Measurements from ENCODE around the gene MMP24OS.
A peak's percentile ranks its signal among the peaks of the same experiment; 100 is the strongest.

MMP24OS gene

GRCh38 chr20:35275741-35276251, 2.1 kb downstream of the MMP24OS start:
- no peak for TF ChIP-seq Cebpa-rat (IDR thresholded peaks at IDR 0.05)
- Histone ChIP-seq H3K27ac (peak overlapping the region in 7 of 11 experiments; percentile 87 to 96 (median 91); a peak in 6 of 22 replicates), H4K20me1 (peaks cover 12 to 74% (median 46%) of the 10 kb centered on the region in 11 experiments; a peak in 19 of 22 replicates), H3K9me3 (replicated peaks in 1 of 11) (no peaks in the 10 kb centered on the region), H3K36me3 (peaks cover 44 to 81% (median 68%) of the 10 kb centered on the region in 11 experiments), H3K4me2 (peak overlapping the region in 8 of 11 experiments; percentile 89 to 100 (median 97); a peak in 12 of 22 replicates), H3K4me3 (peak overlapping the region in 3 of 10 experiments; percentile 11 to 95 (median 89); a peak in 2 of 20 replicates), H3K4me1 (peaks cover 12 to 36% (median 21%) of the 10 kb centered on the region in 10 experiments), H3K27me3 (no peaks in the 10 kb centered on the region), H3K9ac (peak overlapping the region; percentile 88 to 97 (median 93); a peak in 16 of 22 replicates)

- Histone ChIP-seq H3K27me3 (no peaks in the 10 kb centered on the region), H3K27ac (no peak overlapping the region), H4K20me1 (peaks cover 9 to 70% (median 44%) of the 10 kb centered on the region in 11 experiments; a peak in 17 of 22 replicates), H3K4me1 (peaks cover 12 to 25% (median 21%) of the 10 kb centered on the region in 10 experiments), H3K4me3 (no peak overlapping the region), H3K36me3 (peaks cover 30 to 81% (median 55%) of the 10 kb centered on the region in 11 experiments), H3K9ac (0 out of 22 replicates have a peak overlapping the region, but pooled peaks of 2 of the 11 experiments have one; percentile 8 to 94), H3K4me2 (no peak overlapping the region), H3K9me3 (replicated peaks in 1 of 11) (no peaks in the 10 kb centered on the region)
- no peak for TF ChIP-seq Cebpa-rat (IDR thresholded peaks at IDR 0.05)
These were observed 3.5 kb downstream of the MMP24OS start for GRCh38 chr20:35274172-35275092.

- Histone ChIP-seq H3K4me2 (no peak overlapping the region), H3K27me3 (no peaks in the 10 kb centered on the region), H3K36me3 (peaks cover 22 to 76% (median 47%) of the 10 kb centered on the region in 11 experiments), H3K27ac (no peak overlapping the region), H3K4me1 (peaks cover 12 to 25% (median 20%) of the 10 kb centered on the region in 10 experiments), H3K9me3 (replicated peaks in 1 of 11) (no peaks in the 10 kb centered on the region), H4K20me1 (peaks cover 4 to 67% (median 35%) of the 10 kb centered on the region in 11 experiments; a peak in 17 of 22 replicates), H3K9ac (no peak overlapping the region), H3K4me3 (no peak overlapping the region)
- no peak for TF ChIP-seq Cebpa-rat (IDR thresholded peaks at IDR 0.05)
These were observed 4.3 kb downstream of the MMP24OS start for GRCh38 chr20:35273449-35274171.

DNA sequence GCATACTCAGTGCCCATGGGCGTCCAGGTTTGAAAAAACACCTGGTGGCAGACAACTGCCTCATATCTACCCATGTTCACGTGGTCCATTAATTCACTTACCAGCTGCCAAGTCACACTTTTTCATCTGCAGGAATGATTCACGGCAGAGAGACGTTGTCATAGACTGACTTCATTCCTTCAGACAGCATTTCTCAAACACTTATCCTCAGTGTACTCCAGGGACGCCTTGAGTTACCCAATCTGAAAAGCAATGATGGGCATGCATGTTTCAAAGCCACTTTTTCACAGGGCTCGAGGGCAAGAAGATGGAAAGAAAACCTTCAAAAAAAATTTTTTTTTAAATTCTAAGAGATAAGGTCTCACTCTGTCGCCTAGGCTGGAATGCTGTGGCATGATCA, 6.0 kb downstream of the MMP24OS start:
- no peak for TF ChIP-seq Cebpa-rat (IDR thresholded peaks at IDR 0.05)
- Histone ChIP-seq H3K27me3 (no peaks in the 10 kb centered on the region), H3K4me1 (peaks cover 10 to 22% (median 17%) of the 10 kb centered on the region in 10 experiments), H3K9me3 (replicated peaks in 1 of 11) (no peaks in the 10 kb centered on the region), H3K4me3 (no peak overlapping the region), H3K36me3 (peaks cover 23 to 89% (median 59%) of the 10 kb centered on the region in 11 experiments), H4K20me1 (peaks cover 0 to 76% (median 26%) of the 10 kb centered on the region in 11 experiments; a peak in 14 of 22 replicates), H3K9ac (0 out of 22 replicates have a peak overlapping the region, but pooled peaks of 1 of the 11 experiments have one; percentile 24), H3K27ac (peak overlapping the region in 2 of 11 experiments; percentile 14 to 43; a peak in 2 of 22 replicates), H3K4me2 (no peak overlapping the region)

DNA sequence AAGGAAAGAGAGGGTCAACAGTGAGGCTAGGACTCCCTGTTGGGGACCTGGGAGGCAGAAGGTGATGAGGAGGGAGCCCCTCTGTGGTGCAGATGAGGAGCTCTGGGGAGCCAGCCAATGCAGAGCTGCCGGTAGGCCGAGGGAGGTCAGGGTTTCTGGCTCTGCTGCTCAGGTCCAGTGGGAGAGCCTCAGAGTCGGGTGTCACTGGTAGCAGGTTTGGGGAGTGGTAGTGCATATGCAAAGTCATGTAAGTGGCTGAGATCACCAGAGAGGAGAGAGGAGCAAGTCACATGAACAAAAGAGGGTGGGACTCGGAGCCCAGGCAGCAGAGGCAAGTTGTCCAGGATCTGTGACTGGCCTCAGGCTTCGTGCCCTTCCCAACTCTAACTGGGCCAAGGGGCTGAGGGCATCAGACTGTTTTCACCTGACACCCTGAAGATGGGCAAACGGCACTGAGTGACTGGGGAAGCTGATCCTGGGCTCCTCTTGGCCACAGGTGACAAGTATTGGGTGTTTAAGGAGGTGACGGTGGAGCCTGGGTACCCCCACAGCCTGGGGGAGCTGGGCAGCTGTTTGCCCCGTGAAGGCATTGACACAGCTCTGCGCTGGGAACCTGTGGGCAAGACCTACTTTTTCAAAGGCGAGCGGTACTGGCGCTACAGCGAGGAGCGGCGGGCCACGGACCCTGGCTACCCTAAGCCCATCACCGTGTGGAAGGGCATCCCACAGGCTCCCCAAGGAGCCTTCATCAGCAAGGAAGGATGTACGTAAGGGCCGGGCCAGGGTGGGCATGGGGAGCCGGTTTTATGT, 6.6 kb downstream of the MMP24OS start:
- Histone ChIP-seq H3K9me3 (replicated peaks in 1 of 11) (no peaks in the 10 kb centered on the region), H3K4me3 (no peak overlapping the region), H3K4me2 (no peak overlapping the region), H4K20me1 (peaks cover 0 to 76% (median 20%) of the 10 kb centered on the region in 11 experiments; a peak in 14 of 22 replicates), H3K9ac (no peak overlapping the region), H3K27me3 (no peaks in the 10 kb centered on the region), H3K27ac (peak overlapping the region in 1 of 11 experiments; percentile 15; a peak in 1 of 22 replicates), H3K36me3 (peaks cover 21 to 91% (median 61%) of the 10 kb centered on the region in 11 experiments), H3K4me1 (peaks cover 4 to 16% (median 10%) of the 10 kb centered on the region in 10 experiments)
- TF ChIP-seq Cebpa-rat (IDR thresholded peaks at IDR 0.05), result no peak

GRCh38 chr20:35270021-35270902, 7.7 kb downstream of the MMP24OS start:
- H3K27ac ChIP-seq, result peak overlapping the region in 1 of 11 experiments; percentile 15; a peak in 1 of 22 replicates
- peaks cover 0 to 11% (median 4%) of the 10 kb centered on the region in 10 experiments; a peak in 5 of 20 replicates for H3K4me1 ChIP-seq
- H4K20me1 ChIP-seq, result peaks cover 0 to 66% (median 17%) of the 10 kb centered on the region in 11 experiments; a peak in 11 of 22 replicates
- H3K9ac ChIP-seq, result 0 out of 22 replicates have a peak overlapping the region, but pooled peaks of 2 of the 11 experiments have one; percentile 22 to 31
- H3K4me3 ChIP-seq, result no peak overlapping the region
- peaks cover 11 to 88% (median 51%) of the 10 kb centered on the region in 11 experiments; a peak in 21 of 22 replicates for H3K36me3 ChIP-seq
- no peak overlapping the region for H3K4me2 ChIP-seq
- H3K27me3 ChIP-seq, result no peaks in the 10 kb centered on the region
- H3K9me3 ChIP-seq (replicated peaks in 1 of 11), result no peaks in the 10 kb centered on the region
- no peak for TF ChIP-seq Cebpa-rat (IDR thresholded peaks at IDR 0.05)
